ENCODE results near the gene THOC2. TPM values are rescaled to one million over a fixed set of nuclear protein-coding genes. Genes with fewer than 3 reads are reported as not detected.
"Not testable (repeated sequence)": the region's sequence is repeated elsewhere in the genome, so short reads cannot be mapped to it uniquely, and the experiment has no call there.

THOC2 gene
- total RNA-seq, 1 donor from 2014 or later = 49.1 TPM

DNA sequence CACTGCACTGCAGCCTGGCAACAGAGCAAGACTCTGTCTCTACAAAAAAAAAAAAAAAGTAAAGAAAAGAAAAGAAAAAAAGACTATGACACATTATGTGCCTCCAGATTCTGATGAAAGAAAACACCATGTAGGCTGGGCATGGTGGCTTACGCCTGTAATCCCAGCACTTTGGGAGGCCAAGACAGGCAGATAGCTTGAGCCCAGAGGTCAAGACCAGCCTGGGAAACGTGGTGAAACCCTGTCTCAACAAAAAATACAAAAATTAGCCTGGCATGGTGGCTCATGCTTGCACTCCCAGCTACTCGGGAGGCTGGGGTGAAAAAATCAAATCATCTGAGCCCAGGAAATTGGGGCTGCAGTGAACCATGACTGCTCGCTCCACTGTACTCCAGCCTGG is 19.4 kb downstream of the THOC2 start:
- Histone ChIP-seq H3K27ac (ENCODE audit: low read depth, low read length) (no peak overlapping the region), H3K27me3 (ENCODE audit: control insufficient read depth in 3 of 3, insufficient read depth in 3 of 3, low read length in 3 of 3) (no peaks in the 10 kb centered on the region), H3K9me3 (ENCODE audit: control insufficient read depth in 3 of 3, low read length in 3 of 3) (no peaks in the 10 kb centered on the region), H3K9ac (ENCODE audit: low read depth in 1 of 3, low read length in 3 of 3) (no peak overlapping the region), H3K4me1 (ENCODE audit: control insufficient read depth in 3 of 3, insufficient read depth in 3 of 3, low read length in 3 of 3) (no peaks in the 10 kb centered on the region), H3K4me3 (ENCODE audit: low read length in 3 of 3) (no peak overlapping the region), H3K36me3 (ENCODE audit: control insufficient read depth in 3 of 3, insufficient read depth in 3 of 3, low read length in 3 of 3) (peaks cover 0 to 2% (median 0%) of the 10 kb centered on the region in 3 donors)

DNA sequence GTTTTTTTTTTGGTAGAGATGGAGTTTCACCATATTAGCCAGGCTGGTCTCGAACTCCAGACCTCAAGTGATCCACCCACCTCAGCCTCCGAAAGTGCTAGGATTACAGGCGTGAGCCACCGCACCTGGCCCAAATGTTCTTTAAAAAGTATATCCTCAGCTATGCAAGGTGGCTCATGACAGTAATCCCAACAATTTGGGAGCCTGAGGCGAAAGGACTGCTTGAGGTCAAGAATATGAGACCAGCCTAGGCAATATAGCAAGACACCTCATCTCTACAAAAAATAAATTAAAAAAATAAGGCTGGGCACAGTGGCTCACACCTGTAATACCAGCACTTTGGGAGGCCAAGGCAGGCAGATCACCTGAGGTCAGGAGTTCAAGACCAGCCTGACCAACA is 21.7 kb downstream of the THOC2 start:
- not testable (repeated sequence) for H3K27me3 ChIP-seq (ENCODE audit: control insufficient read depth in 3 of 3, insufficient read depth in 3 of 3, low read length in 3 of 3); H3K4me3 ChIP-seq (ENCODE audit: low read length in 3 of 3); H3K27ac ChIP-seq (ENCODE audit: low read depth, low read length); H3K36me3 ChIP-seq (ENCODE audit: control insufficient read depth in 3 of 3, insufficient read depth in 3 of 3, low read length in 3 of 3); H3K9me3 ChIP-seq (ENCODE audit: control insufficient read depth in 3 of 3, low read length in 3 of 3); H3K4me1 ChIP-seq (ENCODE audit: control insufficient read depth in 3 of 3, insufficient read depth in 3 of 3, low read length in 3 of 3); H3K9ac ChIP-seq (ENCODE audit: low read depth in 1 of 3, low read length in 3 of 3)

DNA sequence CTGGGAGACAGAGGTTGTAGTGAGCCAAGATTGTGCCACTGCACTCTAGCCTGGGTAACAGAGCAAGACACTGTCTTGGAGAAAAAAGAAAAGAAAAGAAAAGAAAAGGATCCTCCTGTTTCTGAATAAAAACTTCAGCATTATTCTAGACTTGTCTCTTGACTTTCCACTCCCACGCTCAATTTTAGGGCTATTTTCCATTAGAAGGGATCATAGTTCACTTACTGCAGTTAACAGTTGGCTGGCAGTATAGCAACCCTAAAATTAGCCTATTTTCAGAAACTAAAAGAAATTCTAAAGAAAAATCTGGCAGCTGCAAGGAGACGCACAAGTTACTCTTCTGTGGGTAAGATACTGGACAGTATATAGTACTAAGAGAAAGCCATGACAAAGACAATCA is 28.1 kb downstream of the THOC2 start:
- H3K4me1 ChIP-seq (ENCODE audit: control insufficient read depth in 3 of 3, insufficient read depth in 3 of 3, low read length in 3 of 3) = no peaks in the 10 kb centered on the region
- H3K36me3 ChIP-seq (ENCODE audit: control insufficient read depth in 3 of 3, insufficient read depth in 3 of 3, low read length in 3 of 3) = no peaks in the 10 kb centered on the region
- H3K4me3 ChIP-seq (ENCODE audit: low read length in 3 of 3) = no peak overlapping the region
- H3K9ac ChIP-seq (ENCODE audit: low read depth in 1 of 3, low read length in 3 of 3) = no peak overlapping the region
- no peaks in the 10 kb centered on the region for H3K9me3 ChIP-seq (ENCODE audit: control insufficient read depth in 3 of 3, low read length in 3 of 3)
- H3K27me3 ChIP-seq (ENCODE audit: control insufficient read depth in 3 of 3, insufficient read depth in 3 of 3, low read length in 3 of 3) = no peaks in the 10 kb centered on the region
- no peak overlapping the region for H3K27ac ChIP-seq (ENCODE audit: low read depth, low read length)

DNA sequence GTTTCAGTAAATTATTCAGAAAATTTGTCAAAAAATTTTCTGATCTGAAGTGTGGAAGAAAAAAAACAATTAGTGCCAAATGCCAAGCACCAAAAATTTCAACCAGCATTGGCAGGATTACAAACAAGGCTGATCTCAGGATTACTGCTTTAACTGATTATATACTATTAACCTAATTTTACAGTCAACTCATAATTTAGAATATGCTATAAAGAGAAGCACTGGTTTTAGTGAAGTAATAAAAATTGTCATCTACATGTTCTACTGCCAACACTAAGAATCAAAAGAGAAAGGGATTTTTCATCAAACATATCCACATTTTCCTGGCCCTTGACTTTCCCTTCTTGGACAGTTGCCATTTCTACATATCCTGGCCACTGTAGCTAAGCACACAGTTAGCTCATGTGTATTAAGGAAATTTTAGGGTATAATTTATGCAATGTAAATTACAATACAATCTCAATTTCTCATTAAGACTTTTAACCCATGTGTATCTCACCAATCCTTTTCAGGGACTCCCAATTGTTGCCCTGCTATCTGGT is 33.8 kb downstream of the THOC2 start:
- H3K4me1 ChIP-seq (ENCODE audit: control insufficient read depth in 3 of 3, insufficient read depth in 3 of 3, low read length in 3 of 3) = no peaks in the 10 kb centered on the region
- no peak overlapping the region for H3K27ac ChIP-seq (ENCODE audit: low read depth, low read length)

DNA sequence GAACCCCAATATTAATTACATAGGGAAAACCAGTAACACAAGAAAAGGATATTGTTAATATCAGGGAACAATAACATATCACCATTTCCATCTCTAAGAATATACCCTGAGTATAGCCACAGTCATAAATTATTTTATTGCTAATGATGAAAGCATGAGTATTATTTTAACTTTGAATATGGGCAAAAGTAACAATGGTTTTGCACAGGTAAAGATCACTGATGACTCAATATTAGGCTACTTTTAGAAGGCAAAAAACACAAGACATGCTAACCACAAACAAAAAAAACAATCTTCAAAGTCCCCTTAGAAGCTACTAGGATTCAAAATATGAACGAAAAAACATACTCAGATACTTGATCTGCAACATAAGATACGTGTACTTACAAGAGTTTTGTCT is 36.5 kb downstream of the THOC2 start:
- no peak overlapping the region for H3K9ac ChIP-seq (ENCODE audit: low read depth in 1 of 3, low read length in 3 of 3)
- no peaks in the 10 kb centered on the region for H3K4me1 ChIP-seq (ENCODE audit: control insufficient read depth in 3 of 3, insufficient read depth in 3 of 3, low read length in 3 of 3)
- no peaks in the 10 kb centered on the region for H3K27me3 ChIP-seq (ENCODE audit: control insufficient read depth in 3 of 3, insufficient read depth in 3 of 3, low read length in 3 of 3)
- H3K27ac ChIP-seq (ENCODE audit: low read depth, low read length) = no peak overlapping the region
- H3K9me3 ChIP-seq (ENCODE audit: control insufficient read depth in 3 of 3, low read length in 3 of 3) = no peaks in the 10 kb centered on the region
- no peak overlapping the region for H3K4me3 ChIP-seq (ENCODE audit: low read length in 3 of 3)
- H3K36me3 ChIP-seq (ENCODE audit: control insufficient read depth in 3 of 3, insufficient read depth in 3 of 3, low read length in 3 of 3) = no peaks in the 10 kb centered on the region

More for the DNA sequence above, 33.8 kb downstream of the THOC2 start:
- Histone ChIP-seq H3K27me3 (ENCODE audit: control insufficient read depth in 3 of 3, insufficient read depth in 3 of 3, low read length in 3 of 3) (no peaks in the 10 kb centered on the region), H3K4me3 (ENCODE audit: low read length in 3 of 3) (no peak overlapping the region), H3K36me3 (ENCODE audit: control insufficient read depth in 3 of 3, insufficient read depth in 3 of 3, low read length in 3 of 3) (no peaks in the 10 kb centered on the region), H3K9ac (ENCODE audit: low read depth in 1 of 3, low read length in 3 of 3) (no peak overlapping the region), H3K9me3 (ENCODE audit: control insufficient read depth in 3 of 3, low read length in 3 of 3) (no peaks in the 10 kb centered on the region)

DNA sequence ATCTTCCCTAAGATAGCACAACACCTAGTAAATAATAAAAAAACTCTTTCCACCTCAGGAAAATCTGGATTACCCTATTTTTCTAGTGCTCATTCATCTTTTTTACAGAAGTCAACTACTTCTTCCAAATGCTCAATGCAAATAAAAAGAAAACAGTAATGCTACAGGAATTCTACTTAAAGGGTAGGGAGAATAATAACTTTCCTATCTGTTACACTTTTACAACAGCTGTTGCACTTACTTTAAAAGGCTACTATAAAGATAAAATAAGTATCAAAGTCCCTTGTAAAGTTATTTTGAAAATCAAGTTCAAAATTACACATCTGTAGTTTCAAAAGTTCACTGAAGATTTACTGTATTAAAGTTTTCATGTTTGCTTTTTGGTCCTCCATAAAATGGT is 37.6 kb downstream of the THOC2 start:
- H3K4me1 ChIP-seq (ENCODE audit: control insufficient read depth in 3 of 3, insufficient read depth in 3 of 3, low read length in 3 of 3) = no peaks in the 10 kb centered on the region
- no peak overlapping the region for H3K9ac ChIP-seq (ENCODE audit: low read depth in 1 of 3, low read length in 3 of 3)
- no peak overlapping the region for H3K27ac ChIP-seq (ENCODE audit: low read depth, low read length)
- H3K27me3 ChIP-seq (ENCODE audit: control insufficient read depth in 3 of 3, insufficient read depth in 3 of 3, low read length in 3 of 3) = no peaks in the 10 kb centered on the region
- no peaks in the 10 kb centered on the region for H3K36me3 ChIP-seq (ENCODE audit: control insufficient read depth in 3 of 3, insufficient read depth in 3 of 3, low read length in 3 of 3)
- no peak overlapping the region for H3K4me3 ChIP-seq (ENCODE audit: low read length in 3 of 3)
- H3K9me3 ChIP-seq (ENCODE audit: control insufficient read depth in 3 of 3, low read length in 3 of 3) = no peaks in the 10 kb centered on the region

DNA sequence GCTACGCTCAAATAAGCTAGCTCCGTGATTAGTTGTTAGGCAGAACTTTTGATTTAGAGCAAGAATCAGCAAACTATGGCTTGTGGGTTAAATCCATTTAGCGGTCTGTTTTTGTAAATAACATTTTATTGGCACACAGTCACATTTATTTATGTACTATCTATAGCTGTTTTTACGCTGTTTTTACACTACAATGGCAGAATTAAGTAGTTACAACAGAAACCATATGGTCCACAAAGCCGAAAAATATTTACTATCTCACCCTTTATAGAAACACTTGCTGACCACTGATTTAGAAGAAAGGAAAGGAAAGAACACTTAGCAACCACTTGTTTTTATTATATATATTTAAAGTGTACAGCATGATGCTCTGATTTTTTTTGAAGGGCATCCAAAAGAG is 41.1 kb downstream of the THOC2 start:
- H3K9me3 ChIP-seq (ENCODE audit: control insufficient read depth in 3 of 3, low read length in 3 of 3) = no peaks in the 10 kb centered on the region
- H3K4me1 ChIP-seq (ENCODE audit: control insufficient read depth in 3 of 3, insufficient read depth in 3 of 3, low read length in 3 of 3) = no peaks in the 10 kb centered on the region
- no peak overlapping the region for H3K4me3 ChIP-seq (ENCODE audit: low read length in 3 of 3)
- H3K27me3 ChIP-seq (ENCODE audit: control insufficient read depth in 3 of 3, insufficient read depth in 3 of 3, low read length in 3 of 3) = no peaks in the 10 kb centered on the region
- no peak overlapping the region for H3K27ac ChIP-seq (ENCODE audit: low read depth, low read length)
- no peak overlapping the region for H3K9ac ChIP-seq (ENCODE audit: low read depth in 1 of 3, low read length in 3 of 3)
- no peaks in the 10 kb centered on the region for H3K36me3 ChIP-seq (ENCODE audit: control insufficient read depth in 3 of 3, insufficient read depth in 3 of 3, low read length in 3 of 3)

DNA sequence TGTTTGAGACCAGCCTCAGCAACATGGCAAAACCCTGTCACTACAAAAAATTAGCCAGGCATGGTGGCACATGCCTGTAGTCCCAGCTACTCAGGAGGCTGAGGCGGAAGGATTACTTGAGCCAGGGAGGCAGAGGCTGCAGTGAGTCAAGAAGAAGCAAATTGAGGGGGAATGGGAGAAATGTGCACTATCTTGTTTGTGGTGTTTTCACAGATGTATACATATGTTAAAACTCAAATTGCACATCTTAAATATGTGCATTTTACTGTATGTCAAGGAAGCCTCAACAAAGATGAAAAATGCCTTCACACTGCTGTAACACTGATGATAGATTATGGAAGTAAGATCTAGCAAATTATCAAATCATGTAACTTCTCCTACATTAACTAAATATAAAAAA is 44.3 kb downstream of the THOC2 start:
- H3K36me3 ChIP-seq (ENCODE audit: control insufficient read depth in 3 of 3, insufficient read depth in 3 of 3, low read length in 3 of 3) = no peaks in the 10 kb centered on the region
- no peak overlapping the region for H3K4me3 ChIP-seq (ENCODE audit: low read length in 3 of 3)
- H3K27ac ChIP-seq (ENCODE audit: low read depth, low read length) = no peak overlapping the region
- H3K9me3 ChIP-seq (ENCODE audit: control insufficient read depth in 3 of 3, low read length in 3 of 3) = no peaks in the 10 kb centered on the region
- H3K4me1 ChIP-seq (ENCODE audit: control insufficient read depth in 3 of 3, insufficient read depth in 3 of 3, low read length in 3 of 3) = no peaks in the 10 kb centered on the region
- no peaks in the 10 kb centered on the region for H3K27me3 ChIP-seq (ENCODE audit: control insufficient read depth in 3 of 3, insufficient read depth in 3 of 3, low read length in 3 of 3)
- H3K9ac ChIP-seq (ENCODE audit: low read depth in 1 of 3, low read length in 3 of 3) = no peak overlapping the region

DNA sequence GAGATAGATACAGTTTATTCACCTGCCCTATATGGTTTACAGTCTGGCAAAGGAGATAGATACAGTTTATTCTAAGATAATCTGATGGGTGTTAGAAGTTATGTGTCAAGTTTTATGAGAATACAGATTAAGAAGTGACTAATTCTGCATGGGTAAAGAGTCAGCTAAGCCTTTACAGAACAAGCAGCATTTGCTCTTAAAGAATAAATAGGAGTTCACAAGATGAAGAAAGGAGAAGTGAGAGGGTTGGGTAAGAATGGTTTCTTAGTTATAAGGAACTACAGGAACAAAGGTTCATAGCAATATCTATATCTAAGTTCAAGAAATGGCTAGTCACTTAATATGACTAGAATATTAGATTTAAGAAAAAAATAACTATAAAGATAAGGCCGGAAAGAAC is 47.6 kb downstream of the THOC2 start:
- Histone ChIP-seq H3K27ac (ENCODE audit: low read depth, low read length) (no peak overlapping the region), H3K4me1 (ENCODE audit: control insufficient read depth in 3 of 3, insufficient read depth in 3 of 3, low read length in 3 of 3) (no peaks in the 10 kb centered on the region), H3K4me3 (ENCODE audit: low read length in 3 of 3) (no peak overlapping the region), H3K27me3 (ENCODE audit: control insufficient read depth in 3 of 3, insufficient read depth in 3 of 3, low read length in 3 of 3) (no peaks in the 10 kb centered on the region), H3K9ac (ENCODE audit: low read depth in 1 of 3, low read length in 3 of 3) (no peak overlapping the region), H3K9me3 (ENCODE audit: control insufficient read depth in 3 of 3, low read length in 3 of 3) (no peaks in the 10 kb centered on the region), H3K36me3 (ENCODE audit: control insufficient read depth in 3 of 3, insufficient read depth in 3 of 3, low read length in 3 of 3) (no peaks in the 10 kb centered on the region)

DNA sequence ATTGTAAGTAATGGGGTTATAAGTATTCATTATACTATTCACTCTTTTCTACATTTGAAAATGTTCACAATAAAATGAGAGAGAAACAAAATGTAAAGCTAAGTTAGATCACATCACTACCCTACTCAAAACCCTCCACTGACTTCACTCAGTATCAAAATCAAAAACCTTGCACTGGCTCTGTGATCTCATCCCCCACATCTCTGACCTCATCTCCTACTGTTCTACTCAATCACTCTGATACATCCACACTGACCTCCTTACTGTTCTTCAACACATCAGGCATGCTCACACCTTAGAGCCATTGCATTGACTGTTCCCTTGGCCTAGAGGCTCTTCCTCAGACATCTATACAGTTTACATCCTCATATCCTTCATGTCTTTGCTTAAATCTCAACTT is 50.7 kb downstream of the THOC2 start:
- no peaks in the 10 kb centered on the region for H3K27me3 ChIP-seq (ENCODE audit: control insufficient read depth in 3 of 3, insufficient read depth in 3 of 3, low read length in 3 of 3)
- no peak overlapping the region for H3K9ac ChIP-seq (ENCODE audit: low read depth in 1 of 3, low read length in 3 of 3)
- peaks cover 0 to 5% (median 2%) of the 10 kb centered on the region in 3 donors for H3K36me3 ChIP-seq (ENCODE audit: control insufficient read depth in 3 of 3, insufficient read depth in 3 of 3, low read length in 3 of 3)
- H3K4me3 ChIP-seq (ENCODE audit: low read length in 3 of 3) = no peak overlapping the region
- no peaks in the 10 kb centered on the region for H3K4me1 ChIP-seq (ENCODE audit: control insufficient read depth in 3 of 3, insufficient read depth in 3 of 3, low read length in 3 of 3)
- H3K9me3 ChIP-seq (ENCODE audit: control insufficient read depth in 3 of 3, low read length in 3 of 3) = no peaks in the 10 kb centered on the region
- no peak overlapping the region for H3K27ac ChIP-seq (ENCODE audit: low read depth, low read length)

Data from skeletal muscle tissue (tissue), 4 donors.